ENCODE data around the gene FEM1B. TPM values are rescaled to one million over a fixed set of nuclear protein-coding genes. Genes with fewer than 3 reads are reported as not detected.

The FEM1B gene
- total RNA-seq, 4 donors from 2014 or later, result 53.1 to 71.5 (median 56.5) TPM

DNA sequence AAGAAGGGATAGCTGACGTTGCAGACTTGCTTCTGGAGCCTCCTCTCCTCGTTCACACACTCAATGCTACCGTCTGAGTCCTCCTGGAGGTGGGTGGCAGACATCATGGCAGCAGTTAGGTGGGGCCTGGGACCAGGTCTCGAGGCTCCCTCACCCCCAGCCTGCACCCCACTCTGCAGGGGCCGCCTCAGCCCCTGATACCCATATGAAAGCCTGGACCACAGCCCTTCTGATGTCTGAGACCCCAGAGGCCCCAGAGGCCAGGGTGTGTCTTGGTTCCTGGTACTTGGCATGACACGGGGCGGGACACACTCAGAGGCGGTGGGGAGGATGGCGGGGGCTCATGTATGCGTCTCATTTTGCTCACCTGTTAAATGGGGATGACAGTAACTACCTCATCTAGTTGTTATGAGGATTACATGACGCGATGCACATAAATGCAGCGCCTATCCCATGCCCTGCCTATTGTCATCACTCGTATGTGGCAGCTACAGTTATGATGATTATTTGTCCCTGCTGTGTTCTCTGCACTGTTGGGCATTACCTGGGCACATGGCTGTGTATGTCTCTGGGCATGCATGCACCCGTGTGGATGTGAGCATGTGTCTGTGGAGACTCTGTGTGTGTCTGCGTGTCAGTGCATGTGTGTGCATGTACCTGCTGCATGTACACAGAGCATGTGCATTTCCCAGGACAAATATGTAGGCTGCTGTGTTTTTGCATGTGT is 39.9 kb downstream of the FEM1B start:
- Histone ChIP-seq H3K27me3 (peaks cover 0 to 36% (median 0%) of the 10 kb centered on the region in 4 donors), H3K4me1 (peaks cover 0 to 11% (median 9%) of the 10 kb centered on the region in 4 donors), H3K9me3 (no peaks in the 10 kb centered on the region), H3K36me3 (peaks cover 0 to 14% (median 0%) of the 10 kb centered on the region in 4 donors), H3K4me3 (no peak overlapping the region), H3K27ac (replicated peaks in 1 of 4) (no peak overlapping the region)
- no peak for TF ChIP-seq POLR2A (IDR thresholded peaks at IDR 0.05; ENCODE audit: low read depth)
- TF ChIP-seq EP300 (IDR thresholded peaks at IDR 0.05), result no peak
- TF ChIP-seq, protein P1, sequence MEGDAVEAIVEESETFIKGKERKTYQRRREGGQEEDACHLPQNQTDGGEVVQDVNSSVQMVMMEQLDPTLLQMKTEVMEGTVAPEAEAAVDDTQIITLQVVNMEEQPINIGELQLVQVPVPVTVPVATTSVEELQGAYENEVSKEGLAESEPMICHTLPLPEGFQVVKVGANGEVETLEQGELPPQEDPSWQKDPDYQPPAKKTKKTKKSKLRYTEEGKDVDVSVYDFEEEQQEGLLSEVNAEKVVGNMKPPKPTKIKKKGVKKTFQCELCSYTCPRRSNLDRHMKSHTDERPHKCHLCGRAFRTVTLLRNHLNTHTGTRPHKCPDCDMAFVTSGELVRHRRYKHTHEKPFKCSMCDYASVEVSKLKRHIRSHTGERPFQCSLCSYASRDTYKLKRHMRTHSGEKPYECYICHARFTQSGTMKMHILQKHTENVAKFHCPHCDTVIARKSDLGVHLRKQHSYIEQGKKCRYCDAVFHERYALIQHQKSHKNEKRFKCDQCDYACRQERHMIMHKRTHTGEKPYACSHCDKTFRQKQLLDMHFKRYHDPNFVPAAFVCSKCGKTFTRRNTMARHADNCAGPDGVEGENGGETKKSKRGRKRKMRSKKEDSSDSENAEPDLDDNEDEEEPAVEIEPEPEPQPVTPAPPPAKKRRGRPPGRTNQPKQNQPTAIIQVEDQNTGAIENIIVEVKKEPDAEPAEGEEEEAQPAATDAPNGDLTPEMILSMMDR (IDR thresholded peaks at IDR 0.05), result no peak
- TF ChIP-seq POLR2AphosphoS5 (IDR thresholded peaks at IDR 0.05), result no peak
- WGBS, result 90% methylated on average over 15 of the region's 16 CpGs
- no peak for DNase-seq (ENCODE audit: extremely low spot score)
- intact Hi-C loops (cut with DNase I), result no loop called here

DNA sequence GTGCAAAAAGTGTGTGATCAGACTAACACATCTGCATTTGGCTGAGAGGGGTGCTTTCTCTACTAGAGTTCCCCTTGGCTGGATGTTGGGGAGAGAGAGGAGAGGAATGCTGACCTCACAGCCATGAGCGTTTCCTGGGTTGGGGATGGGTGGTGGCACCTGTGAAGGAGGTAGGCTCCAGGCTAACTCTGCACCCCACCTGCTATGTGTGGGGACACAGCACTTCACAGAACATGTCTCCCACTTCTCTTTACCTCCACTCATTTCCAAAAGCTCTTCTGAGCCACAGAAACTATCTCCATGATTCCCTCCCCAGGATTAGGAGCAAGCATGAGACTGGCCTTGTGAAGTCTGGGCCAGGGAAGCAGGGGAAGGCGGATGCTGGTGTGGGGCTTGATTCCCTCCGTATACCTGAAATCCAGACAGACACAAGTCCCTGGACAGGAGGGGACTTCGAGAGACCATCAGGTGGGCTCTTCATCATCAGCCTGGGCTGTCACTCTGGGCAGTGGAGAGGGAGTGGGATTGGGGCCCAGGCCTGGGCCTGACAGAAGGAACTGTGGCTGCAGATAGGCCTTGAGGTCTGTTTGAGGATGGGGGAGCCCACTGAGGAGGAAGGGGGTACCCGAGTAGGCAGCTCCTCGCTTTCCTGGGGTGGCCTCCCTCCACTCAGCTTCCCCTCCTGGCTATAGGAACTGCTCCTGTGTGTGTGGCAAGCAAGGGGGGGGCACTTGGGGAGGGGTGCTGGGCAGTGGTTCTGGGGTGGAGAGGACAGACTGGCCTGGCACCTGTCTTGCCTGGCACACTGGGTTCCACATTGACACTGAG is 40.7 kb downstream of the FEM1B start:
- Histone ChIP-seq H3K4me1 (peaks cover 0 to 11% (median 9%) of the 10 kb centered on the region in 4 donors), H3K9me3 (no peaks in the 10 kb centered on the region), H3K36me3 (peaks cover 0 to 14% (median 0%) of the 10 kb centered on the region in 4 donors), H3K4me3 (no peak overlapping the region), H3K27me3 (peaks cover 0 to 34% (median 0%) of the 10 kb centered on the region in 4 donors), H3K27ac (replicated peaks in 1 of 4) (no peak overlapping the region)
- TF ChIP-seq POLR2AphosphoS5 (IDR thresholded peaks at IDR 0.05), result no peak
- TF ChIP-seq, protein P1 (IDR thresholded peaks at IDR 0.05), result no peak
- TF ChIP-seq POLR2A (IDR thresholded peaks at IDR 0.05; ENCODE audit: low read depth), result no peak
- TF ChIP-seq EP300 (IDR thresholded peaks at IDR 0.05), result no peak
- 84% methylated on average over 4 of the region's 6 CpGs for WGBS
- DNase-seq (ENCODE audit: extremely low spot score), result no peak
- intact Hi-C loops (cut with DNase I), result no loop called here

DNA sequence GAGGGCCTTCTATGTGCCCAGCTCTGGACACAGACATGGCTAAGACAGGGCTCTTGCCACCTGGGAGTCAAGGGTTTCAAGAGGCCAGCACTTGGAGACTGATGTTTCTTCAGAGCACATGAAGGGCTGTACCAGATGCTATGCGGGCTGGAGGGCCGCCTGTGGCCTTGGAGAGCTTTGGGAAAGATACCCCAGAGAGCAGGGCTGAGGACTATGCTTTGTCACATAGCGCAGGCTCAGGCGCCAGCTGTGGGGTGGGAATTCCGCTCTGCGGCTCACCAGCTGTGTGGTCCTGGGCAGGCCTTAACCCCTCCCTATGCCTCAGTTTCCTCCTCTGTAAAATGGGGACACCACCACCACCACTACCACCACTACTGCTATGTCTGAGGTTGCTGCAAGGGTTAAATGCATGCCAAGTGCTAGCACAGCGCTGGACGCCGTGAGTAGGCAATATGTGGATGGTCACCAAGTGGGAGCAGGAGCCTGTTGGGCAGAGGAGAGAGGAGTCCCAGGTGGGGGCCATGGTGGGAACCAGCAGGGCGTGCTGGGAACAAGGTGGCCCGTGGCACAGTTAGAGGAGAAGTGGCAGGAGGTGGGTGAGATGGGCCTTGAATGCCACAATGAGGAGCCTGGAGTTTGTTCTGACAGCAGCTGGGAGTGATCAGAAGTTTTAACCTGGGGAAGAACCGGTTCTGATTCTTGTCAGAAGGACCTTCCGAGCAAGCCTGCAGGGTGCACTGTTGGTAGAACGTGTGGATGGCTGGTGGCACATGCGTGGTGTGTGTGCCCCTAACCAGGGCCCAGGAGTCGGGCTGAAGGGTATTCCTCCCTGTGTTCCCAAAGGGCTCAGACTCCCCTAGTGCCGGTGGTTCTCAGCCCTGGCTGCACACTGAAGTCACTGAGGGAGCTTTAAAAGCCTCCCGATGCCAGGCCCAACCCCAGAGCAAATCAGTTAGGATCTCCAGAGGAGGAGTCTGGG is 41.7 kb downstream of the FEM1B start:
- Histone ChIP-seq H3K27ac (replicated peaks in 1 of 4) (no peak overlapping the region), H3K4me3 (no peak overlapping the region), H3K4me1 (peaks cover 0 to 11% (median 9%) of the 10 kb centered on the region in 4 donors), H3K9me3 (no peaks in the 10 kb centered on the region), H3K36me3 (peaks cover 0 to 14% (median 0%) of the 10 kb centered on the region in 4 donors), H3K27me3 (peaks cover 0 to 24% (median 0%) of the 10 kb centered on the region in 4 donors)
- TF ChIP-seq POLR2A (IDR thresholded peaks at IDR 0.05; ENCODE audit: low read depth), result no peak
- TF ChIP-seq POLR2AphosphoS5 (IDR thresholded peaks at IDR 0.05), result no peak
- TF ChIP-seq, protein P1 (IDR thresholded peaks at IDR 0.05), result no peak
- no peak for TF ChIP-seq EP300 (IDR thresholded peaks at IDR 0.05)
- 97% methylated on average over 18 of the region's 18 CpGs for WGBS
- no peak for DNase-seq (ENCODE audit: extremely low spot score)
- intact Hi-C loops (cut with DNase I), result no loop called here

DNA sequence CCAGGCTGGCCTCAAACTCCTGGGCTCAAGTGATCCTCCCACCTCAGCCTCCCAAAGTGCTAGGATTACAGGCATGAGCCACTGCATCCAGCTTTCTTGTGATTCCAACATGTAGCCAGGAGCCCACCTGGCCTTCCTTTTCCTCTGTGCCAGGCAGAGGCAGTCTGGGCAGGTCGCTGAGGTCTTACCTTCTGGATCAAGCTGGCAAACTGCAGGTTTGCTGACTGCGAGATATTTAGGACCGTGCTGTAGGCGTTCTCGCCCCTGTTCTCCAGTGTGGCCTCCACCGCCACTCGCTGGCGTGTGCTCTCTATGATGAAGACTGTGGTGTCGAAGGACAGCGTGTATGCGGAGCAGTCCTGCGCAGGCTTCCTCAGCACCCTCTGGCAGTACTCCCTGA is 42.5 kb downstream of the FEM1B start:
- Histone ChIP-seq H3K4me3 (no peak overlapping the region), H3K9me3 (no peaks in the 10 kb centered on the region), H3K27ac (replicated peaks in 1 of 4) (no peak overlapping the region), H3K36me3 (peaks cover 0 to 15% (median 0%) of the 10 kb centered on the region in 4 donors), H3K27me3 (peaks cover 0 to 24% (median 0%) of the 10 kb centered on the region in 4 donors), H3K4me1 (peaks cover 0 to 11% (median 9%) of the 10 kb centered on the region in 4 donors)
- intact Hi-C loops (cut with DNase I), result no loop called here
- TF ChIP-seq POLR2A (IDR thresholded peaks at IDR 0.05; ENCODE audit: low read depth), result no peak
- TF ChIP-seq, protein P1 (IDR thresholded peaks at IDR 0.05), result no peak
- WGBS, result 93% methylated on average over 6 of the region's 12 CpGs
- DNase-seq (ENCODE audit: extremely low spot score), result no peak

All from esophagus muscularis mucosa (tissue), 4 donors.